Nephron progenitor cell (in vitro differentiated cells): ENCODE results near the gene RAB4B.

ENCODE experiments used
- DNase-seq: peaks from one replicate; pipeline ENCODE4 v3.0.0; 2021
- H3K27ac Mint-ChIP-seq: 2 replicates; pipeline ENCODE4 v1.8.0; 2021; ENCODE audit warnings: mild to moderate bottlenecking, moderate library complexity, mixed read lengths
- H3K27me3 Mint-ChIP-seq: 2 replicates; pipeline ENCODE4 v1.8.0; 2021; ENCODE audit warnings: mild to moderate bottlenecking, low read depth, mixed read lengths; ENCODE audit not compliant: poor library complexity
- H3K36me3 Mint-ChIP-seq: 2 replicates; pipeline ENCODE4 v1.8.0; 2021; ENCODE audit warnings: low read depth, mixed read lengths
- H3K4me1 Mint-ChIP-seq: 2 replicates; pipeline ENCODE4 v1.8.0; 2021; ENCODE audit warnings: mixed read lengths
- H3K4me3 Mint-ChIP-seq: 2 replicates; pipeline ENCODE4 v1.8.0; 2021; ENCODE audit warnings: mild to moderate bottlenecking, moderate library complexity, mixed read lengths
- H3K9me3 Mint-ChIP-seq: 2 replicates; pipeline ENCODE4 v1.8.0; 2021; ENCODE audit warnings: mild to moderate bottlenecking, moderate library complexity, mixed read lengths
- TF ChIP-seq, protein P1 (sequence below): fragments of 200-600 bp; sonication (generic); IDR thresholded peaks from 2 replicates; pipeline ENCODE4 v1.5.0; 2021; ENCODE audit warnings: antibody characterized with exemption

The RAB4B gene

DNA sequence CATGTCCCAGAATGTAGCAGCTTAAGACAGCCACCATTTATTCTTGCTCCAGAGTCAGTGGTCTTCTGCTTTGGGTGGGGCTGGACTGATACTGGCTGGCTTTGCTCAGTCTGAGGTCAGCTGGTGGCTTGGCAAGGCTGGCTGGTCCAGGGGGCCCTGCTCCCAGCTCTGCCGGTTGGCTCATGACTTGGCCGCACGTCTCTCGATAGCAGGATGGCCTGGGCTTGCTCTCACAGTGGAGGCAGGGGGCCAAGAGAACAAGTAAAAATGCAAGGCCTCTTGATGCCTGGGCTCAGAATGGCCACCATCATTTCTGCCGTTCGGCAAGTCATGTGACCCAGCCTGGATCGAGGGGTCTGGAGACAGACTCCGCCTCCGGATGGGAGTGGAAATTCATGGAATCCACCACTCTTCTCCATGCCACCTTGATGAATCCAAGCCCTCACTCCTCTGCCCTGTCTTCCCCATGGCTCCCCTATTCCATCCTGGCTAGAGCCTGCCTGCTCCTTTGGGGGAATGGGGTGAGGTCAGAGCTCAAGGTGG, 40.9 kb upstream of the RAB4B start:
- Mint-ChIP-seq H3K4me1 (peaks cover 6% of the 10 kb centered on the region), H3K27ac (no peak overlapping the region), H3K27me3 (peaks cover 6% of the 10 kb centered on the region), H3K9me3 (no peaks in the 10 kb centered on the region), H3K4me3 (no peak overlapping the region), H3K36me3 (peaks cover 48% of the 10 kb centered on the region)
- no peak for DNase-seq
- TF ChIP-seq, protein P1, sequence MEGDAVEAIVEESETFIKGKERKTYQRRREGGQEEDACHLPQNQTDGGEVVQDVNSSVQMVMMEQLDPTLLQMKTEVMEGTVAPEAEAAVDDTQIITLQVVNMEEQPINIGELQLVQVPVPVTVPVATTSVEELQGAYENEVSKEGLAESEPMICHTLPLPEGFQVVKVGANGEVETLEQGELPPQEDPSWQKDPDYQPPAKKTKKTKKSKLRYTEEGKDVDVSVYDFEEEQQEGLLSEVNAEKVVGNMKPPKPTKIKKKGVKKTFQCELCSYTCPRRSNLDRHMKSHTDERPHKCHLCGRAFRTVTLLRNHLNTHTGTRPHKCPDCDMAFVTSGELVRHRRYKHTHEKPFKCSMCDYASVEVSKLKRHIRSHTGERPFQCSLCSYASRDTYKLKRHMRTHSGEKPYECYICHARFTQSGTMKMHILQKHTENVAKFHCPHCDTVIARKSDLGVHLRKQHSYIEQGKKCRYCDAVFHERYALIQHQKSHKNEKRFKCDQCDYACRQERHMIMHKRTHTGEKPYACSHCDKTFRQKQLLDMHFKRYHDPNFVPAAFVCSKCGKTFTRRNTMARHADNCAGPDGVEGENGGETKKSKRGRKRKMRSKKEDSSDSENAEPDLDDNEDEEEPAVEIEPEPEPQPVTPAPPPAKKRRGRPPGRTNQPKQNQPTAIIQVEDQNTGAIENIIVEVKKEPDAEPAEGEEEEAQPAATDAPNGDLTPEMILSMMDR: no peak

DNA sequence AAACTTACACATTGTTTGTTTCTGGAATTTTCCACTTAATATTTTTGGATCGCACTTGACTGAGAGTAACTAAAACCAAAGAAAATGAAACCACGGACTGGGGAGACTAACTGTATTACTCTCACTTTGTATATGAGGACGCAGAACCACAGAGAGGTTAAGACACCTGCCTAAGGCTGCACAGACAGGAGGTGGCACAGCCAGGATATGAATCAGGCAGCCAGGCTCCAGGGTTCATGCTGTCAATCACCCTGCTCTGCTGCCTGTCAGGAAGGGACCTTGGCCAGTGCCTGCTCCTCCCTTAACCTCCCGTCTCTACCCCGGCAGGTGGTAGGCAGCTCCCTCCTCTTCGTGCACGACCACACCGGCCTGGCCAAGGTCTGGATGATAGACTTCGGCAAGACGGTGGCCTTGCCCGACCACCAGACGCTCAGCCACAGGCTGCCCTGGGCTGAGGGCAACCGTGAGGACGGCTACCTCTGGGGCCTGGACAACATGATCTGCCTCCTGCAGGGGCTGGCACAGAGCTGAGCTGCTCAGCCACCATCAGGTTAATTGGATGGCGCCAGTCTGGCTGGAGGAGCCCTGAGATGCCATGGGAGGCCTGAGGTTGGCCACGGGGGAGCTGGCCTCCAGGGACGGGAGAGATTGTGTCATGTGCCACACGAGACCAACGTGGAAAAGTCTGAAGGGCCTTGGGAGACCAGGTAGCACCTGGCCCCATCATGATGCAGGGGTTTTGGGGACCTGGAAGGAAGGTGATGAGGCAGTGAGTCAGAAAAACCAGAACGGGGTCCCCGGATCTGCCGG, 38.8 kb upstream of the RAB4B start:
- TF ChIP-seq, protein P1: no peak
- peaks cover 30% of the 10 kb centered on the region for H3K36me3 Mint-ChIP-seq
- peaks cover 6% of the 10 kb centered on the region for H3K27me3 Mint-ChIP-seq
- DNase-seq: no peak
- H3K9me3 Mint-ChIP-seq: no peaks in the 10 kb centered on the region
- H3K4me3 Mint-ChIP-seq: no peak overlapping the region
- H3K27ac Mint-ChIP-seq: peak overlapping the region; percentile 69
- H3K4me1 Mint-ChIP-seq: peaks cover 6% of the 10 kb centered on the region

DNA sequence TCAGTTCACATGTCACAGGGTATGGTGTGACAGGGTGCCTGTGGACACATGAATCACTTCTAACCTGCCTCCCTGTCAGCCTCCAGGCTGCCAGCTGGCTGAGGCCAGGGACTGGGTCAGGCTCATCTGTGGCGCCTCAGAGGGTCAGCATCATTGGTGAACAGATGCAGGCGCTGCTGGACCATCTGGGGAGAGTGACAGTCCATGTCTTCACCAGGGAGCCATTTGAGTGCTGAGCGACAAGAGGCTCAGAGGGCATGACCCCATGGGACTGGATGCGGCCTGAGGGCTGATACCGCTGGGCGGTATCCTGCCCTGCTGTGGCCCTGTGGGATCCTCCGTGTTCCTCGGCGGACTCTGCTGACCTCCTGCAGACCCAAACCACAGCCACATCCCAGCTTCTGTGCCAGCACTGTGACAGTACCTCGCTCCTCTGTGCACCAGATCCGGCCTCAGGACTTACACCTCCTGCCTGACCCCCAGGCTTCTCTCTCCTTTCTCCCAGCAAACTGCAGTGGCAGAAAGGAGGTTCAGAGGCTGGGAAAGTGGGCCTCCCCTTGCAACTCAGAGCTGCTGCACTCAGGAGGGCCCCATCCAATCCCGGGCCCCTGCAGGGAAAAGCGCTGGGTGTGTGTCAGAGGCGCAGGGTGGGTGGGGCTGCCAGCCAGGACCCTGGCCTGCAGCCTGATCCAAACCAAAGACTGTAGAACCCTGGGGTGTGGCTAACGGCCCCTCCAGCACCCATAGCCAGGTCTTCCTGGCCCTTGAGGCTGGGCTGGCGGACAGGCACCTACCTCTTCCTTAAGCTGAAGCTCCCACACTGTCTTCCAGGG, 38.0 kb upstream of the RAB4B start:
- DNase-seq: no peak
- Mint-ChIP-seq H3K36me3 (peaks cover 25% of the 10 kb centered on the region), H3K9me3 (no peaks in the 10 kb centered on the region), H3K27me3 (peaks cover 6% of the 10 kb centered on the region), H3K4me1 (peaks cover 13% of the 10 kb centered on the region), H3K27ac (peak overlapping the region; percentile 97), H3K4me3 (no peak overlapping the region)
- TF ChIP-seq, protein P1: no peak

DNA sequence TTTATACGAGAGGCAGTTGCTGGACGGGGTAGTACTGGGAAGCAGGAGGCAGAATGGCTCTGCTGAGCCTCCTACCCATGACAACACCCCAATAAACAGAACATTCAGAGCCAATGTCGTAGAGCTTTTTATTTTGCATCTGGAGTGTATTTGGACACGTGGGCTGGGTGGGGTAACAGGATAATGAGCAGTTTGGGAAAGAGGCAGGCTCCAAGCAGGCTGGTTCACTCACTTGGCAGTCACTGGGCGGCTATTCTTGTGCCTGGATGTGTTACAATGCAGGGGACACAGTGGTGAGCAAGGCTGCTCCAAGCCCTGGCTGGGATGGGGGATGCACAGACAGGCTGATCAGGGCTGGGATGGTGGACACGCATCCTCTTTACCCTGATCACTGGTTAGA, 37.3 kb upstream of the RAB4B start:
- Mint-ChIP-seq H3K9me3 (no peaks in the 10 kb centered on the region), H3K27me3 (peaks cover 6% of the 10 kb centered on the region), H3K4me1 (peaks cover 18% of the 10 kb centered on the region), H3K36me3 (peaks cover 19% of the 10 kb centered on the region), H3K4me3 (no peak overlapping the region), H3K27ac (peak overlapping the region; percentile 97)
- TF ChIP-seq, protein P1: no peak
- no peak for DNase-seq

DNA sequence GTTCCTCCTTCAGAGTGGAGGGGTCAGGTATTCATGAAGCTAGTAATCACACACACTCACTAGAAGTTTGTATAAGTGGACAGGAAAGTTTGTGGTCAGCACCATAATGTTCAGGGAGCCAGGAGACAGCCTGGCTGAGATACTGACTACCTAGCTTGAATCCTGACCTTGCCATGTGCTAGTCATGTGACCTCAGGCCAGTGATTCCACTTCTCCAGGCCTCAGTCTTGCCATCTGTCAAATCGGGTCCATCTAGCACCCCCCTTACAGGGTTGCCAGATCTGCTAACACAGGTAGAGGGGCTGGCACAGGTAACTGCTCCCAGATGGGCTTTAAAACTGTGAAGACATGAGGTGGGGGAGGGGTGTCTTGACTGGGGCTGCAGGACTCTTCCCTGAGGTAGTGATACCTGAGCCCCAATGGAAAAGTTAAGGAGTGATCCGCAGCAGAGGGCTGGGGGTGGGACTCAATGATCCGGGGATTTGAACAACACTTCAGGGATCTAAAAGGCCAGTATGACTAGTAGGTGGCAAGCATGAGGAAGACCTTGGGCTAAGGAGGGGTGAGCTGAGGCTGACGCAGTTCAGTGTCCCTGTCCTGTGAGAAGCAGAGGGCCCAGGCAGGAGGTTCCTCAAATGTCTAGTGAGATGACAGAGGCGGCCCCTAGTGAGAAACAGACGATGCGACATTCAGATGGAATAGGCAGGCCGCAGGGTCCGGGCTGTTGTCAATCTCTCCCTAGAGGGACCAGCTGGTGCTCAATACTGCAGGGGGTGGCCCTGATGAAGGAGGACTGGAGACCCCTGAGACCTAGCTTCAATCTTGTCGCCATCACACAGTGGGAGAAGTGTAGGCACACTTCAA, 36.3 kb upstream of the RAB4B start:
- H3K4me3 Mint-ChIP-seq: no peak overlapping the region
- H3K4me1 Mint-ChIP-seq: peaks cover 18% of the 10 kb centered on the region
- peak overlapping the region; percentile 97 for H3K27ac Mint-ChIP-seq
- TF ChIP-seq, protein P1: no peak
- peaks cover 6% of the 10 kb centered on the region for H3K27me3 Mint-ChIP-seq
- no peak for DNase-seq
- peaks cover 13% of the 10 kb centered on the region for H3K36me3 Mint-ChIP-seq
- no peaks in the 10 kb centered on the region for H3K9me3 Mint-ChIP-seq
